GM21737 (cell line): ENCODE measurements around the gene ZNF780B.

Source experiments
- ATAC-seq: cut with Tn5 transposase; IDR thresholded peaks from one replicate; pipeline ENCODE4 v1.9.1; 2021; ENCODE audit warnings: mild to moderate bottlenecking, moderate library complexity; ENCODE audit not compliant: unreplicated experiment

ZNF780B gene

DNA sequence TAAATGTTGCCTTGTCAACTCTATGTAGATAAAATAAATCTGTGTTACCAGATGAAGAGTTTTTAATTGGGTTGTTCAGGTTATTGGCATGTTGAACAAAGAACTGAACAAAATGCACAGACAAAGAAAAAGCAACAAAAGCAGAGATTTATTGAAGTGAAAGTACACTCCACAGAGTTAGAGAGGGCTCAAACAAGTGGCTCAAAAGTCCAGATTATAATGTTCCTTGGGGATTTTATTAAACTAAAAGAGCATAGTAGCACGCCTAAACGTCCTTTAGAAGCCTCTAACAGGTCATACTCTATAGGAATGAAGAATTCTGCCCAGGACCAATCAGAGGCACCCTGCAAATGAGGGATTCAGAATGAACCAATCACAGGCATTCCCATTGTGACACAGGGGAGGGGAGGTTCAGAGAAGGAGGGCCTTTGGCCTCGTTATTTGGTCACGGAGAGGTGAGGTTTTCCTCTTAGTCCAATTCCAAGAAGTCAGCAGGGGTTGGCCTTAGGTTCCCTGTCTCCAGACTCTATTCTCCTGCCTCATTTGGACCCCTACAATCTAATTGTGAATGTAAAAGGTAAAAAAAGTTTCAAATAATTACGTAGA is 72.2 kb downstream of the ZNF780B start:
- no peak for ATAC-seq

GRCh38 chr19:39982883-39983282 is 73.1 kb downstream of the ZNF780B start:
- no peak for ATAC-seq
